Thyroid gland (tissue), 4 donors: Measurements from ENCODE around the gene G0S2. TPM values are rescaled to one million over a fixed set of nuclear protein-coding genes. Genes with fewer than 3 reads are reported as not detected.

Experiments used
- DNase-seq, 2 donors: peaks; one replicate each; pipeline ENCODE4 v3.0.0-alpha.2; 2019
- H3K27ac ChIP-seq, 3 donors: fragments of 200-600 bp; sonication (generic); 1 replicate in 2 of 3; 2 replicates in 1 of 3; pipeline ENCODE4 v1.5.1; 2016 to 2019; ENCODE audit warnings: mild to moderate bottlenecking in 1 of 3, moderate library complexity in 1 of 3
- H3K27me3 ChIP-seq: fragments of 200-600 bp; sonication (generic); one replicate; pipeline ENCODE4 v1.5.1; 2019
- H3K36me3 ChIP-seq, 2 donors: fragments of 200-600 bp; sonication (generic); one replicate each; pipeline ENCODE4 v1.5.1; 2016 to 2019
- H3K4me1 ChIP-seq, 2 donors: fragments of 200-600 bp; sonication (generic); one replicate each; pipeline ENCODE4 v1.5.1; 2017 to 2019
- H3K4me3 ChIP-seq, 3 donors: fragments of 200-600 bp; sonication (generic); replicated peaks in 1 of 3; 1 replicate in 2 of 3; 2 replicates in 1 of 3; pipeline ENCODE4 v1.5.1; 2016; ENCODE audit warnings: mild to moderate bottlenecking in 1 of 3
- H3K9me3 ChIP-seq: fragments of 200-600 bp; sonication (generic); one replicate; pipeline ENCODE4 v1.5.1; 2017
- CTCF ChIP-seq, 6 experiments: fragments of 200-600 bp in 3 of 6; fragments of 450-650 bp in 3 of 6; sonication (generic) in 3 of 6; IDR thresholded peaks; one replicate each; pipeline ENCODE4 v1.5.1; 2016 to 2019; ENCODE audit warnings: antibody characterized with exemption in 6 of 6, mild to moderate bottlenecking in 2 of 6, inconsistent platforms in 1 of 6, moderate library complexity in 1 of 6
- POLR2A ChIP-seq, 2 donors: fragments of 450-650 bp; IDR thresholded peaks; one replicate each; pipeline ENCODE4 v1.6.1; 2017; ENCODE audit warnings: antibody characterized with exemption in 2 of 2, mild to moderate bottlenecking in 2 of 2, moderate library complexity in 1 of 2
- WGBS, 2 donors: methylation state at CpG; one replicate each; pipeline ENCODE4 v1.1.5; 2017; 5-methylcytosine and 5-hydroxymethylcytosine counted together
- intact Hi-C: fragments of 100-400 bp; cut with DNase I; formaldehyde crosslinking; loops from one replicate; pipeline ENCODE4 v1.15.1; 2023
- total RNA-seq, 4 donors: library from RNA; depleted of rRNA; stranded (reverse); fragments of >200 nt; gene quantifications; one replicate each; pipeline ENCODE4 v1.2.3, GENCODE V29; 2016

The G0S2 gene
- total RNA-seq, 4 donors from 2014 or later, result 6.5 to 43.7 (median 10.7) TPM

DNA sequence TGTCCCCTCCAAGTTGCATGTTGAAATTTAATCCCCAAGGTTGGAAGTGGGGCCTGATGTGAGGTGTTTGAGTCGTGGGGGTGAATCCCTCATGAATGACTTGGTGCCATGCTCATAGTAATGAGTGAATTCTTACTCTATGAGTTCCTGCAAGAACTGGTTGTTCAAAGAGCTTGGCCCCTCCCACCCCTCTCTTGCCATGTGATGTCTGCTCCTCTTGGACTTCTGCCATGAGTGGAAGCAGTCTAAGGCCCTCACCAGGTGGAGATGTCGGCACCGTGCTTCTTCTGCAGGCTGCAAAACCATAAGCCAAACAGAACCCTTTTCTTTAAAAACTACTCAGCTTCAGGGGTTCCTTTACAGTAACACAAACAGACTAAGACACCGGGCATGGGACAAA is 14.3 kb downstream of the G0S2 start:
- no peak overlapping the region for H3K27ac ChIP-seq
- no peaks in the 10 kb centered on the region for H3K36me3 ChIP-seq
- WGBS, 2 donors, result 60 to 69% methylated on average over 4 of the region's 4 CpGs
- intact Hi-C loops, result no loop called here
- H3K4me1 ChIP-seq, result peaks cover 3 to 6% of the 10 kb centered on the region in 2 donors
- no peaks in the 10 kb centered on the region for H3K9me3 ChIP-seq
- H3K27me3 ChIP-seq, result no peaks in the 10 kb centered on the region
- no peak overlapping the region for H3K4me3 ChIP-seq
- no peak for TF ChIP-seq POLR2A (IDR thresholded peaks at IDR 0.05)
- no peak for TF ChIP-seq CTCF (IDR thresholded peaks at IDR 0.05)
- peak; percentile 35 to 41 for DNase-seq

DNA sequence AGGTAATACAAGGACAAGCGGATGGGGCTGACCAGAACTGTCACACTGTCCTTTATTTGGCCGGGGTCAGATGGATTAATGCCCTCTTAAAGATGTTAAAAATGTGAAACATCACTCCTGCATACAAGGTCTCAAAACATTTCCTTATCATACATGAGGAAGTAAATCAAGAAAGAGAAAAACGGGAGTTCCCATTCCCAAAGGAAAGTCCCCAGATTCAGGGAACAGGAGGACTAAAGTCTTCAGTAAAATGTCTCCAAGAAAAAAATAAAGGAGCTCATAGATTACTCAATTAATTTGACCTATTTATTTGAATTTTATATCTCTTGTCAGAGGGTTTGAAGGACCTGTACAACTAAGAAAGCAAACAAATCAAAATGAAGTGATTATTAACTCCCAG is 16.0 kb downstream of the G0S2 start:
- H3K4me1 ChIP-seq, result peaks cover 3 to 6% of the 10 kb centered on the region in 2 donors
- intact Hi-C loops, result loop anchor here (5.0 to 10.0 kb wide), 2 partner anchors 86 to 114 kb away; no protein-coding TSS in a partner anchor
- no peaks in the 10 kb centered on the region for H3K27me3 ChIP-seq
- no peaks in the 10 kb centered on the region for H3K9me3 ChIP-seq
- 85 to 86% methylated on average over 3 of the region's 3 CpGs for WGBS, 2 donors
- no peaks in the 10 kb centered on the region for H3K36me3 ChIP-seq
- H3K4me3 ChIP-seq, result no peak overlapping the region
- DNase-seq, result no peak
- TF ChIP-seq CTCF (IDR thresholded peaks at IDR 0.05), result no peak
- no peak for TF ChIP-seq POLR2A (IDR thresholded peaks at IDR 0.05)
- no peak overlapping the region for H3K27ac ChIP-seq

DNA sequence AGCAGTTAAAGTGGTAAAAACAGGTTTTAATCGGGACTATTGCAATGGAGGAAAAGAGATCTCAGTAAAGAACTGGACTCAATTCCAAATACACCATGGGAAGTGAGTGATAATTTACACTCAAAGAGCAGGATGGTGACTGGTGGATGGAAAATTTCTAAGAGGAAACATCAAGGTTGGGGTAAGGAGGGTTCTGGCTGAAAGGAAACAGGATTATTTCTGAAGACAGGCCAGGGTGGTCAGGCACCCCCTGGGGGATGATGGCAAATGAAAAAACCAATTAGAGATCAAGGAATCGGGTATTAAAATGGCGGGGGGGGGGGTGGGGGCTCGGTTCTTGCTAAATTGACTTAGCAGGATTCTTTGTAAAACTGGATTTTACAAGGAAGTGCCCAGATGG is 17.1 kb downstream of the G0S2 start:
- no peak for DNase-seq
- 49 to 61% methylated on average over 4 of the region's 4 CpGs for WGBS, 2 donors
- TF ChIP-seq POLR2A (IDR thresholded peaks at IDR 0.05) (no peak), CTCF (IDR thresholded peaks at IDR 0.05) (no peak)
- Histone ChIP-seq H3K9me3 (no peaks in the 10 kb centered on the region), H3K27ac (no peak overlapping the region), H3K27me3 (no peaks in the 10 kb centered on the region), H3K36me3 (no peaks in the 10 kb centered on the region), H3K4me1 (peaks cover under 1% of the 10 kb centered on the region in 2 donors), H3K4me3 (no peak overlapping the region)
- intact Hi-C loops, result loop anchor here (5.0 to 10.0 kb wide), 2 partner anchors 87 to 115 kb away; no protein-coding TSS in a partner anchor

DNA sequence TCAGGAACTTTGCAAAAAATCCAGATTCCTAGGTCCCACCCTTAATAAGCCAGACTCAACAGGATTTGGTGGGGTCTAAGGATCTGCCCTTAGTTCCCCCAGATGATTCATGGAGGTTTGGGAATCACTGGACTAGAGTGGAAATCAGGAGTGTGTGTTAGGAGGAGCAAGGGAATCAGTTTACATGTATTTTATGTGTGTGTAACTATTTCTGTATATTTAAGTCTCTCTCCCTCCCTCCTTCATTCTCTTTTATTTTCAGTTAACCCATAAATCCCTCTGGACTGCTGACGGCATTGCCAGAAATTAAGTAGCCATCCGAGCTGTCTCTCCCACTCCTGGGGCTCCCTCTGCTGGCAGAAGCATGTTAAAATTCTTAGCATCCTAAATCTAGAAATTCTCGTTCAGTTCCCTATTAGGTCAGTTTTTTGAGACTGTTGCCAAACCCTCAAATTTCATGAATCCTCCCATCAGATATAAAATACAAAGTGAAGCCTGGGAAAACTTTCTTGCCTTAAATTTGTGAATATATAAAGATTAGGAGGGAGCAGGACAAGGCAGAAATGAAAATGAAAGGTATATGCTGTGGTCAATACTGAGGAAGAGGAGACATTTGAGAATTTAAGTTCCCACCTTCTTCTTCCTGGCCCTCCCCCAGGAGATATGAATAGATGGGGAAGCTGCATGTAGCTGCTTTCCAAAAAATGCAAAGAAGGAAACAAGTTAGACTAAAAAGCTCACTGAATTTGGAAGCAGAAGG is 17.7 kb downstream of the G0S2 start:
- H3K27me3 ChIP-seq, result no peaks in the 10 kb centered on the region
- DNase-seq, result peak; percentile 61 to 76
- no peaks in the 10 kb centered on the region for H3K36me3 ChIP-seq
- no peaks in the 10 kb centered on the region for H3K9me3 ChIP-seq
- TF ChIP-seq CTCF (IDR thresholded peaks at IDR 0.05) (peak; percentile 62 to 89 (median 79)), POLR2A (IDR thresholded peaks at IDR 0.05) (no peak)
- no peak overlapping the region for H3K4me3 ChIP-seq
- 1% methylated on average over 3 of the region's 3 CpGs for WGBS, 2 donors
- H3K4me1 ChIP-seq, result no peaks in the 10 kb centered on the region
- intact Hi-C loops, result loop anchor here (5.0 to 10.0 kb wide), 2 partner anchors 88 to 116 kb away; no protein-coding TSS in a partner anchor
- no peak overlapping the region for H3K27ac ChIP-seq

DNA sequence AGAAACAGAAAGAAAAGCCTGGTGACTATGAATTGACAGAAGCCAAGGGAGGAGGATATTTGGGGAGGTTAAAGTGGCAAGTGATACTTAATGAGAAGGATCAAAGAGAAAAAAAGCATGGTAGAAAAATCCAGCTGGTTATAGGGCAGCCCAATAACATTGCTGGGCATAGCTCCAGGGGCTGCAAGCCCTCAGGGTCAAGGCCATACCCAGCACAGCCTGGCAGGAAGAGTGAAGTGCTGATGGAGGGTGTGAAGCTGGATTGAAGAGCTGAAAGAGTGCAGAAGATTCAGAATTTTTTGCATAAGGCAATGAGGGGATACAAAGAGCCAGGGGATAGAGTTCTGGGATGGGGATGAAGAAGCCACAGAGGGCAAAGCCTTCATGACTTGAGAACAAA is 21.5 kb downstream of the G0S2 start:
- intact Hi-C loops, result loop anchor here (10.0 kb wide), 1 partner anchor 92 kb away; no protein-coding TSS in a partner anchor
- Histone ChIP-seq H3K4me3 (no peak overlapping the region), H3K36me3 (no peaks in the 10 kb centered on the region), H3K4me1 (no peaks in the 10 kb centered on the region), H3K27me3 (no peaks in the 10 kb centered on the region), H3K9me3 (no peaks in the 10 kb centered on the region), H3K27ac (no peak overlapping the region)
- DNase-seq, result no peak
- TF ChIP-seq POLR2A (IDR thresholded peaks at IDR 0.05), result no peak
- TF ChIP-seq CTCF (IDR thresholded peaks at IDR 0.05), result no peak
